BE2C (cell line): ENCODE measurements around the gene TYK2.

Experiments used
- DNase-seq: peaks from one replicate; pipeline ENCODE4 v3.0.0-alpha.2; 2020
- H3K27me3 ChIP-seq: fragments of 250-450 bp; sonication (Bioruptor Pico); 2 replicates; pipeline ENCODE4 v1.5.1; 2020; ENCODE audit warnings: mild to moderate bottlenecking
- H3K36me3 ChIP-seq: fragments of 250-450 bp; sonication (Bioruptor Pico); 2 replicates; pipeline ENCODE4 v1.5.1; 2020; ENCODE audit warnings: mild to moderate bottlenecking
- H3K4me1 ChIP-seq: fragments of 250-450 bp; sonication (Bioruptor Pico); 2 replicates; pipeline ENCODE4 v1.5.1; 2020
- H3K4me3 ChIP-seq: 2 replicates; pipeline ENCODE4 v1.5.1; 2011; ENCODE audit warnings: low read depth, low read length
- H3K9me3 ChIP-seq: fragments of 250-450 bp; sonication (Bioruptor Pico); 2 replicates; pipeline ENCODE4 v1.5.1; 2020
- CTCF ChIP-seq: IDR thresholded peaks from 2 replicates; pipeline ENCODE4 v1.5.1; 2012; ENCODE audit warnings: mild to moderate bottlenecking, low read depth, low read length

Gene TYK2

GRCh38 chr19:10325732-10326131 lies 54.6 kb downstream of the TYK2 start:
- H3K9me3 ChIP-seq = no peaks in the 10 kb centered on the region
- no peak for DNase-seq
- peaks cover 99% of the 10 kb centered on the region for H3K36me3 ChIP-seq
- TF ChIP-seq CTCF = no peak
- no peaks in the 10 kb centered on the region for H3K27me3 ChIP-seq
- no peak overlapping the region for H3K4me3 ChIP-seq
- peaks cover 8% of the 10 kb centered on the region for H3K4me1 ChIP-seq

- Histone ChIP-seq H3K9me3 (no peaks in the 10 kb centered on the region), H3K27me3 (no peaks in the 10 kb centered on the region), H3K4me3 (no peak overlapping the region), H3K4me1 (peaks cover 8% of the 10 kb centered on the region), H3K36me3 (peaks cover 90% of the 10 kb centered on the region)
- TF ChIP-seq CTCF = no peak
- no peak for DNase-seq
These were observed 58.2 kb downstream of the TYK2 start for GRCh38 chr19:10321874-10322835.

GRCh38 chr19:10321417-10321797 lies 59.0 kb downstream of the TYK2 start:
- no peak for DNase-seq
- H3K4me1 ChIP-seq = peaks cover 12% of the 10 kb centered on the region
- no peak for TF ChIP-seq CTCF
- H3K27me3 ChIP-seq = no peaks in the 10 kb centered on the region
- no peak overlapping the region for H3K4me3 ChIP-seq
- no peaks in the 10 kb centered on the region for H3K9me3 ChIP-seq
- H3K36me3 ChIP-seq = peaks cover 88% of the 10 kb centered on the region

GRCh38 chr19:10320602-10321416 lies 59.6 kb downstream of the TYK2 start:
- no peak for TF ChIP-seq CTCF
- Histone ChIP-seq H3K27me3 (no peaks in the 10 kb centered on the region), H3K4me3 (no peak overlapping the region), H3K36me3 (peaks cover 82% of the 10 kb centered on the region), H3K9me3 (no peaks in the 10 kb centered on the region), H3K4me1 (peaks cover 13% of the 10 kb centered on the region)
- no peak for DNase-seq

DNA sequence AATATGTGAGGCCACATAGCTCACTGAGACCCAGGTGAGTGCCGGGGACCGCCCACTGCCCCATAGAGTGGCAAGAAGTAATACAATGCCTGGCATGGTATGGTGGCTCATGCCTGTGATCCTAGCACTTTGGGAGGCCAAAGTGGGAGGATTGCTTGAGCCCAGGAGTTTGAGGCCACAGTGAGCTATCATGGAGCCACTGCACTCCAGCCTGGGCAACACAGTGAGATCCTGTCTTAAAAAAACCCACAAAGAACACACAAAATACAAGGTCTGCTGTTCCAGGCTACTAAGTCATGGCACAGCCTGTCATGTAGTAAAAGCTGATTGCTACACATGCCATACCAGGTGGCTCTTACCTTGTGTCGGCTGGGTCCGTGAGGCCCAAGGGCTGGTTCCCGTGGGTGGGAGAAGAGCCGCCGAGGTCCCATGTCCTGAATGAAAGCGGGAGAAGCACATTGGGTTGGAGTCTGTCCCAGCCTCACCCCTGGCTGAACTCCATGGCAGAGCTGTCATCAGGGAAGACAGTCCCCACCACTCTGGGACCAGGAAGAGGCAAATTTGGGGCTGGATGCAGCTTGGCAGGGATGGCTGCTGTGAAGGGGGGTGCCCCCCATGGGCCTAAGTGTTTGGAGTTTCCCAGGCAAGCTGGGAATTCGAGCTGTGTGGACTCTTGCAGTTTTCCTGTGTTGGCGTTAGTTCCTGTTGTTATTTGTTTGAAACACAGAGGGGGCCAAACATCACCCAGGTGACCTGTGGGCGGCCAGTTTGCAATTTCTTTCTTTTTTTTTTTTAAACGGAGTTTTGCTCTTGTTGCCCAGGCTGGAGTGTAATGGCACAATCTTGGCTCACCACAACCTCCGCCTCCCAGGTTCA lies 61.3 kb downstream of the TYK2 start:
- Histone ChIP-seq H3K27me3 (no peaks in the 10 kb centered on the region), H3K9me3 (no peaks in the 10 kb centered on the region), H3K36me3 (peaks cover 65% of the 10 kb centered on the region), H3K4me1 (peaks cover 16% of the 10 kb centered on the region), H3K4me3 (no peak overlapping the region)
- no peak for DNase-seq
- TF ChIP-seq CTCF = no peak
